Loucy (cell line): ENCODE results near the gene ACAD9.
"Not testable (repeated sequence)": the region's sequence is repeated elsewhere in the genome, so short reads cannot be mapped to it uniquely, and the experiment has no call there.

ENCODE experiments used
- H2AFZ ChIP-seq: fragments of 200-600 bp; sonication (generic); 2 replicates; pipeline ENCODE4 v1.6.0; 2016; ENCODE audit warnings: antibody characterized with exemption, mild to moderate bottlenecking, low read length, moderate library complexity
- H3F3A ChIP-seq: fragments of 200-600 bp; 2 replicates; pipeline ENCODE4 v1.6.0; 2016; ENCODE audit warnings: antibody characterized with exemption, low read depth, mild to moderate bottlenecking
- H3K27me3 ChIP-seq: fragments of 200-600 bp; sonication (generic); 2 replicates; pipeline ENCODE4 v1.6.1; 2014; ENCODE audit warnings: low read length, mild to moderate bottlenecking; ENCODE audit not compliant: insufficient read depth, poor library complexity, severe bottlenecking
- H3K36me3 ChIP-seq: fragments of 200-600 bp; sonication (generic); 2 replicates; pipeline ENCODE4 v1.6.1; 2016; ENCODE audit warnings: low read length; ENCODE audit not compliant: insufficient read depth
- H3K4me1 ChIP-seq: fragments of 200-600 bp; sonication (generic); 2 replicates; pipeline ENCODE4 v1.5.1; 2014; ENCODE audit warnings: low read length, mild to moderate bottlenecking; ENCODE audit not compliant: insufficient read depth, poor library complexity, severe bottlenecking
- H3K4me2 ChIP-seq: fragments of 200-600 bp; sonication (generic); 2 replicates; pipeline ENCODE4 v1.6.0; 2014; ENCODE audit warnings: antibody characterized with exemption, low read length, low read depth, mild to moderate bottlenecking; ENCODE audit not compliant: poor library complexity, severe bottlenecking
- H3K4me3 ChIP-seq: fragments of 200-600 bp; sonication (generic); 2 replicates; pipeline ENCODE4 v1.5.1; 2014; ENCODE audit warnings: low read length, mild to moderate bottlenecking, mixed read lengths; ENCODE audit not compliant: poor library complexity, severe bottlenecking
- H3K79me2 ChIP-seq: fragments of 200-600 bp; sonication (generic); 2 replicates; pipeline ENCODE4 v1.6.1; 2014; ENCODE audit warnings: low read length; ENCODE audit not compliant: insufficient read depth
- H3K9ac ChIP-seq: fragments of 200-600 bp; sonication (generic); 2 replicates; pipeline ENCODE4 v1.6.0; 2014; ENCODE audit warnings: mild to moderate bottlenecking, low read depth, low read length, moderate library complexity; ENCODE audit not compliant: poor library complexity, severe bottlenecking
- H3K9me2 ChIP-seq: fragments of 200-600 bp; sonication (generic); replicated peaks from 2 replicates; pipeline ENCODE4 v1.6.1; 2016; ENCODE audit warnings: low read depth, low read length, mixed read lengths
- H3K9me3 ChIP-seq: fragments of 200-600 bp; sonication (generic); 2 replicates; pipeline ENCODE4 v1.6.1; 2014; ENCODE audit warnings: mild to moderate bottlenecking, antibody characterized with exemption, low read length, low read depth; ENCODE audit not compliant: insufficient read depth
- H4K20me1 ChIP-seq: fragments of 200-600 bp; sonication (generic); 2 replicates; pipeline ENCODE4 v1.6.0; 2014; ENCODE audit warnings: antibody characterized with exemption, low read length, mild to moderate bottlenecking; ENCODE audit not compliant: insufficient read depth, poor library complexity, severe bottlenecking
- CTCF ChIP-seq: fragments of 200-600 bp; sonication (generic); conservative IDR thresholded peaks from 2 replicates; pipeline ENCODE4 v1.5.1; 2014; ENCODE audit warnings: mild to moderate bottlenecking, antibody characterized with exemption, low read length
- EZH2phosphoT487 ChIP-seq: fragments of 200-600 bp; IDR thresholded peaks from 2 replicates; pipeline ENCODE4 v1.6.1; 2018; ENCODE audit warnings: antibody characterized with exemption, mild to moderate bottlenecking, moderate library complexity, borderline replicate concordance

ACAD9 gene

GRCh38 chr3:128879125-128879969 lies at the start of gene ACAD9:
ACAD9 (plus strand) TSS chr3:128879620; CDS start chr3:128879692, 72 bp downstream.
- Histone ChIP-seq H3K4me3 (peak within 1 kb of the TSS; percentile 93), H3K4me1 (peaks cover 57% of the 10 kb centered on the region), H3K27me3 (peaks cover 5% of the 10 kb centered on the region), H3K79me2 (peaks cover 67% of the 10 kb centered on the region), H3K9me3 (no peaks in the 10 kb centered on the region), H3K9ac (peak within 1 kb of the TSS; percentile 100), H3K9me2 (no peaks in the 10 kb centered on the region), H3F3A (no peaks in the 10 kb centered on the region), H3K4me2 (peak within 1 kb of the TSS; percentile 88), H3K36me3 (no peaks in the 10 kb centered on the region), H4K20me1 (peaks cover 15% of the 10 kb centered on the region), H2AFZ (peak within 1 kb of the TSS; percentile 90)
- TF ChIP-seq CTCF, result no peak
- TF ChIP-seq EZH2phosphoT487, result no peak

DNA sequence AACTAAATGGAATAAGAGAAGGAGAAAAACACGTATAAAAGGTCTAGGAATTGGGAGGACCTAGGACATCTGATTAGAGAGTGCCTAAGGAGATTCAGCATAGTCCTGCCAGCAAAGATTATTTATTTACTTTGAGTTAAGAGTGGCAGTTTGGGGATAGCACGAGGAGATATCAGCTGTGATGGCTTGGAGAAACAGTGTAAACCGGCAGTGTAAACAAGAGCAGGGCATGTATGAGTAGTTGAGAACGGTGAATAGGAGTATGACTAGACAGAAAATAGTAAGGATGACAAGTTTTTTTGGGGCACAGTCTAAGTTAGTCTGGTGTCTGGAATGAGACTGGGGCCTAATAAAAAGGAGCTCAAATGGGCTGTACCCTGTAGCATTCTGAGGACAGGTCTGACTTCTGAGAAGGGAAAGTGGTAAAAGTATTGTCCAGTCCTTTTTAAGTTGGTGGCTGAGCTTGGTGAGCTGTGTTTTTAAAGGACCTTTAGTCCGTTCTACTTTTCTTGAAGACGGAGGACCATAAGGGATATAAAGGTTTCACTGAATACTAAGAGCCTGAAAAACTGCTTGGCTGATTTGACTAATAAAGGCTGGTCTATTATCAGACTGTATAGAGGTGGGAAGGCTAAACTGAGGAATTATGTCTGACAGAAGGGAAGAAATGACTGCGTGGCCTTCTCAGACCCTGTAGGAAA lies 49.3 kb upstream of the ACAD9 start:
- not testable (repeated sequence) for H3K36me3 ChIP-seq, H3K9me3 ChIP-seq, H4K20me1 ChIP-seq, H3F3A ChIP-seq, H3K4me2 ChIP-seq, H3K4me3 ChIP-seq, H3K4me1 ChIP-seq, H3K27me3 ChIP-seq, H3K9me2 ChIP-seq, H3K79me2 ChIP-seq, H2AFZ ChIP-seq, H3K9ac ChIP-seq

DNA sequence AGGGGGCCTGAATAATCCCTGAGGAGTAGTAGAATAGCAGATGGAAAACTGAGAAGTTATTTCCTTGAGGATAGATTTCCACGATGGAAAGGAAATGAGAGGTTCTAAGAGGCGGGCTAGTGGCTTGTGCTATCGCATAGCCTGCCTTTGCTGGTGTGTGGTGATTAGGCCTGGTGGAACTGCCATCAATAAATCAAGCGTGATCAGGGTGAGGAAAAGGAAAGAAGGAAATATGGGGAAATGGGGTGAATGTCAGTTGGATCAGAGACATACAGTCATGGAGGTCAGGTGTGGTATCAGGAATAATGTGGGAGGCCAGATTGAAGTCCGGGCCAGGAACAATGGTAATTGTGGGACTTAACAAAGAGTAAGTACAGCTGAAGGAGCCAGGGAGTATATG lies 48.7 kb upstream of the ACAD9 start:
- not testable (repeated sequence) for H3K4me3 ChIP-seq, H4K20me1 ChIP-seq, H3F3A ChIP-seq

DNA sequence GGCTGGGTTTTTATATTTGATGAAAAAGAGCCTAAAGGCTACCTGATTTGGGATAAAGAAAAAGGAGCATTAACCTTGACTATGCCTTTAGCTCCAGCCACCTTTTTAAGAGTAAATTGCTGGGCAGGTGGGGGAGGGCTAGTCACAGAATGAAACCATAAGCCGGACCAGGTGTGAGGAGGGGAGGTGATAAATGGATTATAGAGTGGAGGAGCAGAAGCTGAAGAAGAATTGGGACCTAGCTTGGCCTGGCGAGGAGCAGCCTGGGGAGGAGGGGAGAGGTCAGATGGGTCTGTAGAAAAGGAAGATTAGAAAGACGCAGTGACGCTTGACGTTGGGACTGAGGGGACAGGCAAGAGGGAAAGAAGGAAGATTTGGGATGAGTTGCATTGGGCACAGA lies 46.4 kb upstream of the ACAD9 start:
- H3K36me3 ChIP-seq, H3K9me3 ChIP-seq, H3K27me3 ChIP-seq, H3K9me2 ChIP-seq, H3K4me2 ChIP-seq, H4K20me1 ChIP-seq, H3K79me2 ChIP-seq, H3K4me1 ChIP-seq, H3K9ac ChIP-seq, H2AFZ ChIP-seq, H3K4me3 ChIP-seq, H3F3A ChIP-seq: not testable (repeated sequence)

More for the DNA sequence above, 48.7 kb upstream of the ACAD9 start:
- not testable (repeated sequence) for H3K9ac ChIP-seq, H3K4me1 ChIP-seq, H3K79me2 ChIP-seq, H3K36me3 ChIP-seq, H3K9me2 ChIP-seq, H3K9me3 ChIP-seq, H3K27me3 ChIP-seq, H2AFZ ChIP-seq, H3K4me2 ChIP-seq
